Activated CD4-positive, alpha-beta T cell treated with anti-CD3 and anti-CD28 coated beads for 4 hours (primary cell): Measurements from ENCODE around the gene NOTUM.

Experiments used
- DNase-seq, 2 donors: peaks; one replicate each; pipeline ENCODE4 v3.0.0-alpha.2; 2020

NOTUM gene

DNA sequence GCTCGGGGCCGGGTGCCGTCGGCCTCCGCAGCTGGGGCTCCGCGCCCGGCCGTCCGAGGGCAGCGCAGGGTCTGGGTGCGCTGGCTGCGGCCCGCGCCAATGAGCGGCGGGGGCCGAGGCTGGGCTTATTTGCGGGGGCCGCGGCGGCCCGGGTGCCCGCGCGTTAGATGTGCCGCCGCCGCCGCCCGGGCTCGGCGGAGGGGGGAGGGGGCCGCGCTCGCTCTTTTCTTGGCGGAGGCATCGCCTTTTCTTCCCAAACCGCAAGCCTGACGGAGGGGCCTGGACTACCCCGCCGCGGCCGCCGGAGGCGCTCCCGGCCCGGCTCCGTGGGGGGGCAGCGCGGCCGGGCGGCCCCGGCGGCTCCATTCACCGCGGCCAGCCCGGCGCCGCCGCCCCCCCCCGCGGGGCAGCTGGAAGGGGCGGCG lies at the start of gene NOTUM:
Gene NOTUM (minus strand): TSS at position 101 of the 425 bp plus-strand sequence. CDS start 278 bp downstream, outside the sequence.
- DNase-seq = peak in 1 of 2 donors; percentile 16

DNA sequence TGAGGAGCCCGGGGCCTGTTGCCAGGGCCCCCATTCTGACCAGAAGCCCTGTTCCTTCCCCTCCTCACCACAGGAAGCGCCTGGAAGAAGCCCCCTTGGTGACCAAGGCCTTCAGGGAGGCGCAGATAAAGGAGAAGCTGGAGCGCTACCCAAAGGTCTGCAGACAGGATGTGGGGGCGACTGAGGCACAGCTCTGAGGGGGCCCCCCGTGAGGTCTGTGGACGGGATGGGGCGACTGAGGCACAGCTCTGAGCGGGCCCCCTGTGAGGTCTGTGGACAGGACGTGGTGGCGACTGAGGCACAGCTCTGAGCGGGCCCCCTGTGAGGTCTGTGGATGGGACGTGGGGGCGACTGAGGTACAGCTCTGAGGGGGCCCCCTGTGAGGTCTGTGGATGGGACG lies 48.4 kb upstream of the NOTUM start:
- DNase-seq = no peak

DNA sequence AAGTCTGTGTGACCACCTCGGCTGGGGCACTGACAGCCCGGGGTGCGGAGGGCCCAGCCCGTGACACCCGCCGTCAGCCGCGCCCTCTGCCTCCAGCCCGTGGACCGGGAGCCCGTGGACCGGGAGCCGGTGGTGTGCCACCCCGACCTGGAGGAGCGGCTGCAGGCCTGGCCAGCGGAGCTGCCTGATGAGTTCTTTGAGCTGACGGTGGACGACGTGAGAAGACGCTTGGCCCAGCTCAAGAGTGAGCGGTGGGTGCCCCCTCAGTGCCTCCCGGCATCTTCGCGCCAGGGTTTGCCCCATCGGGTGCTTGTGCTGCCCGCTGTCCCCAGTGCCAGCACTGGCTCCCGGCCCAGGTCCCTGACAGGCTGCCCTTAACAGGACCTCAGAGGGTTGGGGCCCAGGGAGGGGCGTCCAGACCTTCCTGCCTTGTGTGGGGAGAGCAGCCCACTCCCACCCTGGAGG lies 48.0 kb upstream of the NOTUM start:
- no peak for DNase-seq

DNA sequence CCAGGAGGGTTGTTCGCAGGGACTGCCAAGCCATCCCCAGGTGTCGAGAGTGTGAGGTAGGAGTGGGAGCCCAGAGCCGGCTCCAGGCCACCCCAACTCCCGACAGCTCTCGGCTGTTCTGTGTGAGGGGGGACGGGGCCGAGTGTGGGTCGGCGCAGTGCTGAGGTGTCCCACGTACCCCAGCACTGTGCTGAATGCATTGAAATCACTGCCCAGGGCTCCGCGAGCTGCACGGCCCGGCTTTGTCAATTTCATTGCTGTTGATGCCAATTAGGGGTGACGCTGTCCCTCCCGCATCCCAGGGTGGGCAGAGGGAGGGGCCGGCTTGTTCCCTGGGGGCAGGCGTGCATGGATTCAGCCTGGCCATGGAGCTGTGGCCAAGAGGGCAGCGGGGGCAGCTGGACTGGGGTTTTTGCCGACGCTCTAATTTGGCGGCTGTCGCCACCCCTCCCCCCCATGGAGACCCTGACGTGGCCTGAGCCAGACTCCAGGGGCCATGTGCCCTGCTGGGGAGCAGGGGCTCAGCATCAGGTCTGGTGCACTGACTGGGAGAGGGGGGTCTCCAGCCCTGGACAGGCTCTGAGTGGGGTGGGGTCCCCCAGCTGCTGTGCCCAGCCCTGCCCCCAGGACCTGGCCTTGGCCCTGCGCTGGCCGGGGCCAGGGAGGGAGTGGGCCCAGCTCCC lies 47.4 kb upstream of the NOTUM start:
- no peak for DNase-seq

DNA sequence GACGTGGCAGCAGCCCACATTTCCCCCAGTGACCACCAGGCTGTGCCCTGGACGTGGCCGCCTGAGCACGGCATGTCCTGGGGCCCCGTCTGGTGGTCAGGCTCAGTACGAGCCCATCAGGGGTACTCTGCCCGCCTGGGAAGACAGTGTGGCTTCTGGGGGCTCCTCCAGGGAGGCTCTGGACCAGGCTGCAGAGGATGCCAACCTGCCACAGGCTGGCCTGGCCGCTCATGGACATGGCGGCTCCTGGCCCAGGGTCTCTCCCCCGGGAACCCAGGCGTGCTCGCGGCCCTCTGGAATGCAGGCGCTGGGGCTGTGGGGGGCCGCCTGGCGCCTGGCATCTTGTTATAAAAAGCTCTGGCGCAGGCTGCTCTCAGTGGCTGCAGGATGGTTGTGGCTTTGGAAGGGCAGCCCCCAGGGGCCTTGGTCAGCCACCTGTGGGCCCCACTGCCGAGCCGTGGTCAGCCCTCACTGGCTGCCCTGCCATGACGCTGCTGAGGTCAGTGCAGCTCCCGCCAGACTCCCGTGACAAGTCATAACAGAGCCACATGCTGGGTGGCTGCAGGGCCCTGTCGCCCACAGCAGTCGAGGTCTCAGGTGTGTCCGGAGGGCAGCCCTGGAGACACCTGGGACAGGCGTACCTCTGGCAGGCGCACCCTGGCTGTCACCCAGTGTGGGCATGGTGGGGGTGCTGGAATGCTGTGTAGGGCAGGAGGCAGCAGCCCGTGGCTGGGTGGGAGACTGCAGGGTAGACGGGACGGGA lies 46.7 kb upstream of the NOTUM start:
- DNase-seq = no peak

DNA sequence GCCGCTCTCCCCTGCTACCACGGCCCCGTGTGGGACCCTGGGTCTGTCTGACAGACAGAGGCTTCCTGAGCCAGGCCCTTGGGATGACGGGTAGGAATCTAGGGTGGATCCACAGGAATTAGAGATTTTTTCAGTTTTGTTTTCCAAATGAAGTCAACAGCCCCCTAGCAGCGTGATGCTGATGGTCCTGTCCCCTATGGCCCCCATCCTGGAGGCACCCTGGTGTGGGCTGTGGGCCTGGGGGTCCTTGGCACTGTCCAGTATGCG lies 46.2 kb upstream of the NOTUM start:
- no peak for DNase-seq

DNA sequence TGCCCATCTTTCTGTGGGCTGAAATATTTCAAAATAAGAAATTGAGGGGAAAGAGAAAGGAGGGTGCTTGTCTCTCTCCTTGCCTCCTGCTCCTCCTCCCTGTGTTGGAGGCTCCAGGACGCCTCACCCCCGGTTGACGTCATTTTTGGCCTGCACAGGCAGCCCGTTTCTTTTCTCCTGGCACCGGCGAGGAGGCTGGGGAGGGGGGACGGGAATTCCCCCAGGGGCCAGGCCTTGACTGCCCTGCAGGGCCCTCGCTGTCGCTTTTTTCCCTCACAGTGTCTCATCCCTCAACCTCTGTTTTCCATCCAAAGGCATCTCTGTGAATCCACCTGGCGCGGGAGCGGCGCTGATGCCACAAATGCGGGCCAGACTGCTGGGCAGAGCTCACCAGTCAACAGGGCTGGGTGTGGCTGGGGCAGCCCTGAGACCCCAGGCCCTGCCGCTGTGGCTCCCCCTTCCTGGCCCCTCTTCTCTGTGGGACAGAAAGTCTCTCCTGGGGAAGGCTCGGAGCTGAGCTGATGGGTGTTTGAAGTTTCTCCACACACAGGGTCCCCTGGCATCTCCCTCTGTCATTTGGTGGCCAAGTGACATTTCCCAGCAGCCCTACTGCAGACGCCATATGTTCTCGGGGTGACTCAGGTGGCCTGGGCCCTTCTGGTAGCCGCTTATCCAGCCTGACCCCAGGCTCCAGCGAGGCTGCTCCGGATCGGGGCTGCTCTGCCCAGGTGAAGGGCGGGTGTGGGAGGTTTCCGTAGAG lies 45.7 kb upstream of the NOTUM start:
- no peak for DNase-seq

- DNase-seq = no peak
These were observed 44.8 kb upstream of the NOTUM start for GRCh38 chr17:82005701-82006348.

DNA sequence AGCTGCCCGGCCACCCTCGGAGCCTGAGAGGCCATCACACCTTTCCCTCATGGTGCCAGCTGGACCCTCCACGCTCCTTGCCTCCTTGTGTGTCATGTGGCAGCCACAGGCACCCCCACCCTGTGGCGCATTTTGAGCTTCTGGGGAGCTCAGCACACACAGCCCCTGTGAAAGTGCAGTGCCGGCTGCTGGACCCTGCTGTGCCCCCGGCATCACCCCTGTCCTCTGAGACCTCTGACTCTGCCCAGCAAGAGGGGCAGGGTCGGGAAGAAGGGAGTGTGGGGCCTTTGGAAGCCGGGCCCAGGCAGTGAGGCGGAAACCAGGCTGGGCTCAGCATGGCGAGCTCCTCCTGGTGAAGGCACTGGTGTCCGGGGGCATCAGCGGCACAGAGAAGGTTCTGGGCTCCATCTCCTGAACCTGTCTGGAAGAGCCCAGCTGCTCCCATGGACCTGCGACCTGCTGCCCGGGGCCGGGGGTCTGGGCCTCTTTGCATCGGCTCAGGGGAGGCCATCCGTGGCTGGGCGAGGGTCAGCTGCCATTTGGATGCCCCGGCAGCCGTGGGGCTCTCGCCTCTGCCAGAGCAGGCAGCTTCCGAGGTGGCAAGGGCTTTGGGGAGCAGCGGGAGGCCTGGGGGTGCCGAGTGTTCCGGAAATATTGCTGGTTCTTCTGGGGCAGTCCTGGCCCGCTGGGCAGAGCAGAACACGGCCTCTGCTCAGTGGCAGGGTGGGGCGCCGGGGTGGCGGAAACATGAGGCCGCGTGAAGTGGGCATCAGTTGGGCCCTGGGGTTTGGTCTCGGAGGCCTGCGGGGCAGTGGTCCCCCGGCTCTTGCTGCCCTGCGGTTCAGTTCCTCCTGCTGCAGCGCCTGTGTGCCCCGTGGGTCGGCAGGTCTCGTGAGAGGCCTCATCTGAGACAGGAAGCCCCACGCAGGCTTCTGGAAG lies 43.8 kb upstream of the NOTUM start:
- no peak for DNase-seq

- DNase-seq = peak in 1 of 2 donors; percentile 40
These were observed 42.7 kb upstream of the NOTUM start for GRCh38 chr17:82003411-82004381.

GRCh38 chr17:82001571-82002056 lies 40.6 kb upstream of the NOTUM start:
- DNase-seq = no peak

DNA sequence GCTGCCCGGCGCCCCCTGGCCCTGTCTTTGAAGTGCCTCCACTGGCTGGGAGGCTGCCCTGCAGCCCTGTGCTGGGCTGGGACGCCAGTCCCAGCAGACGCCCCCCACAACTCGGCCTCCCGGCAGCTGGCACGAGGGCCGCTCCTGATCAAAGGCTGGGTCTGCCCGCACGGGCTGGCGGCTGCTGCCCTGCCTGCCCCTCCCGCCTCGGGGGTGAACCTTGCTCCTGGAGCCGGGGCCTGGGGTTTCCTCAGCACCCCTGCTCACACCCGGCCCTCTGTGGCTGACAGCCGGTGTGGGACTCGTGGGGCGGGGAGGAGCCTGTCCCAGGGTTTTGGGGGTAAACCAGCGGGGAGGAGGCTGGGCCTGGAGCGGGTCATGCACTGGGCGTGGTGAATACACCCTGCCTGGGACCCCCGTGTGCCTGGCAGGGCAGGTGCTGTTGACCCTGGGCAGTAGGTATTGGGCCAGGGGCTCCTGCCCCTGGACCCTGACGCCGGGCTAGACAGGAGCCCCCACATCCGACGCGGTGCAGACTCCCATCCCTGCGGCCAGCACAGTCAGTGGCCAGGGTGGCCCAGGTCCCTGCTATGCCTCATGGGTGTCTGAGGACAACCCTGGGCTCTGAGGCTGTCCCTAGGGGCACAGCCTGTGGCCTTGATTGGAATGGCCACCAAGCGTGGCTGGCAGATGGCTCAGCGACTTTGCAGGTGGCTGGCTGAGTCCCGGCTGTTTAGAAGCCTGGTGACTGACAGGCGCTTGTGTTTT lies 40.0 kb upstream of the NOTUM start:
- DNase-seq = no peak

GRCh38 chr17:81999976-82000802 lies 39.2 kb upstream of the NOTUM start:
- DNase-seq = no peak

- DNase-seq = no peak
These were observed 38.6 kb upstream of the NOTUM start for GRCh38 chr17:81999587-81999975.

DNA sequence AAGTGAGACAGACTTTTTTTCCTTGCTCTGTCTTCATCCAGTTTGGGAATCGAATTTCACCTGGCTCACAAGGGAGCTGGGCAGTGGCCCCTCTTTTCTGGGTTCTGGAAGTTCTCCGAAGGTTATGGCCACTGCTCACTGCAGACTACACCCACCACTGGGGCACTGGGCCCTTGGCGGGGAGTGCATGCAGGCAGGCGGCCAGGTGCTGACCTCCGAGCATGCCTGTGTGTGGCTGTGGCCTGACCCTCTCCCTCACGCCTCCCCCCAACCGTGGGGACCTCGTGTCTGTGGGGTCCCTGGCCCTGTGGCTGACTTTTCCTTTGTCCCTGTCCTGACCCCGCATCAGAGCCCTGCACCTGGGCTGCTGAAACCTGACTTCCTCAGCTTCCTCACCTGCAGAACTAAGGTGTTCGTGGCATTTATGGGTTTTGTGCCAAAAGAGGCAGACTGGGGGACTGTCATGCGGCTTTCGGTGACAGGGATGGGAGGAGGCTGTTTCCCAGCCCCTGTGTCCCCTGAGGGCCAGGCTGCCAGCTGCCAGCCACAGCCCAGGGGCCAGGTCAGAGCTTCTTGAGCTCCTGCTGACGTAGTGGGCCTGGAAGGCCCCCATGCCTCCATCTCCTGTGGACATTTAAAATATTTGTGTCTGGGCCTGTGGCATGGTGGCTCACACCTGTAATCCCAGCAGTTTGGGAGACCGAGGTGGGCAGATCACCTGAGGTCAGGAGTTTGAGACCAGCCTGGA lies 37.9 kb upstream of the NOTUM start:
- DNase-seq = no peak

- no peak for DNase-seq
These were observed 37.2 kb upstream of the NOTUM start for GRCh38 chr17:81998212-81998611.

GRCh38 chr17:81996757-81997441 lies 35.9 kb upstream of the NOTUM start:
- no peak for DNase-seq
